OCI-LY7 (cell line): ENCODE results near the gene CDK11B. TPM values are rescaled to one million over a fixed set of nuclear protein-coding genes. Genes with fewer than 3 reads are reported as not detected.

Source experiments
- BruUV-seq: library from RNA; stranded (reverse); fragments of 400-500 nt; replicated peaks from 2 replicates; lab custom pipeline; 2021; lab: Mats Ljungman, UMichigan
- CTCF ChIA-PET: fragments of 300-600 bp; sonication (Branson Sonifier 250); formaldehyde crosslinking; loops from one replicate; lab custom pipeline; 2022; ENCODE audit warnings: antibody characterized with exemption; ENCODE audit not compliant: unreplicated experiment; lab: Charles Lee
- POLR2A ChIA-PET: fragments of 300-600 bp; sonication (Branson Sonifier 250); formaldehyde crosslinking; loops from one replicate; lab custom pipeline; 2022; ENCODE audit warnings: antibody characterized with exemption; lab: Charles Lee
- DNase-seq: peaks from one replicate; pipeline ENCODE4 v3.0.0-alpha.2; 2015; ENCODE audit warnings: low spot score
- H2AFZ ChIP-seq: fragments of 200-600 bp; sonication (generic), shearing (Covaris generic); 2 replicates; pipeline ENCODE4 v1.6.1; 2014; ENCODE audit warnings: mild to moderate bottlenecking, antibody characterized with exemption, low read length, moderate library complexity
- H3K27ac ChIP-seq: fragments of 200-600 bp; sonication (generic); 2 replicates; pipeline ENCODE4 v1.5.1; 2014; ENCODE audit warnings: mixed run types, low read depth, mild to moderate bottlenecking, moderate library complexity, low read length, inconsistent platforms; ENCODE audit not compliant: poor library complexity, severe bottlenecking
- H3K36me3 ChIP-seq: fragments of 200-600 bp; sonication (generic); 2 replicates; pipeline ENCODE4 v1.6.1; 2014; ENCODE audit warnings: mild to moderate bottlenecking, antibody characterized with exemption, low read length, moderate library complexity, mixed read lengths; ENCODE audit not compliant: insufficient read depth
- H3K4me1 ChIP-seq: fragments of 200-600 bp; sonication (generic); 2 replicates; pipeline ENCODE4 v1.5.1; 2014; ENCODE audit warnings: mild to moderate bottlenecking, low read length; ENCODE audit not compliant: insufficient read depth, poor library complexity, severe bottlenecking
- H3K4me2 ChIP-seq: fragments of 200-600 bp; sonication (generic); 2 replicates; pipeline ENCODE4 v1.6.1; 2014; ENCODE audit warnings: mild to moderate bottlenecking, low read length
- H3K4me3 ChIP-seq: fragments of 200-600 bp; sonication (generic); 2 replicates; pipeline ENCODE4 v1.5.1; 2014; ENCODE audit warnings: mild to moderate bottlenecking, low read depth, low read length; ENCODE audit not compliant: poor library complexity, severe bottlenecking
- H3K79me2 ChIP-seq: fragments of 200-600 bp; sonication (generic); 2 replicates; pipeline ENCODE4 v1.6.1; 2016; ENCODE audit warnings: low read depth, mild to moderate bottlenecking, low read length, moderate library complexity, mixed read lengths; ENCODE audit not compliant: insufficient read depth
- H3K9me2 ChIP-seq: fragments of 200-600 bp; sonication (generic); 2 replicates; pipeline ENCODE4 v1.6.1; 2016; ENCODE audit warnings: mild to moderate bottlenecking, low read length, mixed read lengths; ENCODE audit not compliant: insufficient read depth
- H3K9me3 ChIP-seq: fragments of 200-600 bp; sonication (generic); 2 replicates; pipeline ENCODE4 v1.6.1; 2014; ENCODE audit warnings: mild to moderate bottlenecking, mixed run types, low read length, mixed read lengths
- H4K20me1 ChIP-seq: fragments of 200-600 bp; sonication (generic); 2 replicates; pipeline ENCODE4 v1.6.1; 2014; ENCODE audit warnings: mild to moderate bottlenecking, antibody characterized with exemption, low read length, moderate library complexity, mixed read lengths; ENCODE audit not compliant: insufficient read depth
- CTCF ChIP-seq: fragments of 200-600 bp; sonication (generic); conservative IDR thresholded peaks from 2 replicates; pipeline ENCODE4 v1.5.1; 2014; ENCODE audit warnings: mild to moderate bottlenecking, antibody characterized with exemption, low read length, moderate library complexity, mixed read lengths
- EZH2phosphoT487 ChIP-seq: fragments of 200-600 bp; sonication (generic); IDR thresholded peaks from 2 replicates; pipeline ENCODE4 v1.6.1; 2018; ENCODE audit warnings: low read depth, borderline replicate concordance, mild to moderate bottlenecking, mixed run types, antibody characterized with exemption, low read length, moderate library complexity, mixed read lengths
- intact Hi-C: fragments of 100-400 bp; cut with micrococcal nuclease; formaldehyde crosslinking; loops from one replicate; pipeline ENCODE4 v1.10.0; 2022; ENCODE audit not compliant: unreplicated experiment
- total RNA-seq, 2 experiments: library from RNA; depleted of rRNA in 1 of 2; stranded (reverse); fragments of >200 nt in 1 of 2; shearing (Covaris generic) in 1 of 2; gene quantifications; 2 replicates each; pipeline ENCODE4 v1.2.3, GENCODE V29; 2014 to 2022

CDK11B gene
- total RNA-seq, 2 experiments from 2014 or later, result 21.6 to 51.5 TPM

- ChIA-PET CTCF (no interaction called here), POLR2A (no interaction called here)
- BruUV-seq, result no TSS peak
- Histone ChIP-seq H3K4me1 (peaks cover 8% of the 10 kb centered on the region), H3K9me2 (no peaks in the 10 kb centered on the region), H3K4me2 (peak overlapping the region; percentile 30; the same call in 1 of the 2 replicates), H3K36me3 (no peaks in the 10 kb centered on the region), H3K79me2 (no peaks in the 10 kb centered on the region), H2AFZ (no peak overlapping the region), H3K4me3 (peak overlapping the region; percentile 24), H4K20me1 (no peaks in the 10 kb centered on the region), H3K9me3 (no peaks in the 10 kb centered on the region), H3K27ac (no peak overlapping the region)
- TF ChIP-seq CTCF, result peak; percentile 36
- TF ChIP-seq EZH2phosphoT487, result no peak
- peak; percentile 35 for DNase-seq
- intact Hi-C loops, result no loop called here
Measured at GRCh38 chr1:1599030-1599934, 59.5 kb downstream of the CDK11B start.

- Histone ChIP-seq H4K20me1 (no peaks in the 10 kb centered on the region), H3K36me3 (no peaks in the 10 kb centered on the region), H3K4me3 (no peak overlapping the region), H3K79me2 (no peaks in the 10 kb centered on the region), H3K9me2 (no peaks in the 10 kb centered on the region), H3K9me3 (no peaks in the 10 kb centered on the region), H3K4me2 (no peak overlapping the region), H2AFZ (no peak overlapping the region), H3K4me1 (peaks cover 8% of the 10 kb centered on the region), H3K27ac (no peak overlapping the region)
- TF ChIP-seq CTCF (no peak), EZH2phosphoT487 (no peak)
- no TSS peak for BruUV-seq
- intact Hi-C loops, result no loop called here
- CTCF ChIA-PET, result no interaction called here
- no peak for DNase-seq
- POLR2A ChIA-PET, result no interaction called here
Measured at GRCh38 chr1:1598720-1599029, 60.1 kb downstream of the CDK11B start.
